ENCODE data around the gene LTA. TPM values are rescaled to one million over a fixed set of nuclear protein-coding genes. Genes with fewer than 3 reads are reported as not detected.

The LTA gene
- total and polyA plus RNA-seq, 2 donors (not counting 3 experiments of a cell fraction or from before 2014, with no cell fraction given) = 0.46 TPM; not detected in 1

- Histone ChIP-seq H2AFZ (ENCODE audit: low read depth, low read length) (no peak overlapping the region), H3K9me1 (replicated peaks; ENCODE audit: control insufficient read depth, extremely low read depth, insufficient read depth, low read length) (no peaks in the 10 kb centered on the region), H3K9ac (replicated peaks; ENCODE audit: extremely low read depth, insufficient read depth, low read length) (peak overlapping the region; percentile 99), H4K20me1 (replicated peaks; ENCODE audit: control insufficient read depth, extremely low read depth, insufficient read depth, low read length) (no peaks in the 10 kb centered on the region), H3K36me3 (ENCODE audit: control insufficient read depth in 2 of 2, extremely low read depth in 1 of 2, insufficient read depth in 2 of 2, low read length in 2 of 2) (peaks cover 23 to 33% of the 10 kb centered on the region in 2 experiments), H3K4me2 (ENCODE audit: insufficient read depth, low read length) (peak overlapping the region; percentile 92), H3K4me1 (ENCODE audit: control insufficient read depth, extremely low read depth, insufficient read depth, low read length) (peaks cover 13% of the 10 kb centered on the region), H3K4me3 (replicated peaks in 1 of 3; ENCODE audit: insufficient read depth in 1 of 3, low read depth in 1 of 3, low read length in 3 of 3) (peak overlapping the region; percentile 65 to 99 (median 95)), H3K79me2 (ENCODE audit: control insufficient read depth, insufficient read depth, low read length) (peaks cover 59% of the 10 kb centered on the region), H3K27ac (ENCODE audit: insufficient read depth, low read depth, low read length) (peak overlapping the region; percentile 84), H3K9me3 (replicated peaks; ENCODE audit: control insufficient read depth, insufficient read depth, low read length) (no peaks in the 10 kb centered on the region), H3K27me3 (ENCODE audit: control insufficient read depth in 2 of 2, insufficient read depth in 2 of 2, low read length in 2 of 2) (no peaks in the 10 kb centered on the region)
- dilution Hi-C loops (cut with MboI; ENCODE audit: extremely low pct_ligation_motif_present, low sequenced_read_pairs) = no loop called here
- DNase-seq (ENCODE audit: low read depth, low spot score) (no peak), FAIRE-seq (peak; percentile 8)
- CTCF ChIA-PET = interaction anchor here (0.6 to 3.9 kb wide), 6 partner anchors 18 to 81 kb away, joined by 3 to 18 read pairs (median 4); partner anchors contain the start of genes ATP6V1G2 and DDX39B
- TF ChIP-seq MAX (IDR thresholded peaks at IDR 0.05; ENCODE audit: insufficient read depth, insufficient read length) = no peak
- TF ChIP-seq EZH2 (IDR thresholded peaks at IDR 0.05; ENCODE audit: borderline replicate concordance, low read depth, low read length, severe bottlenecking) = no peak
- no TSS peak for BruUV-seq (replicated peaks)
- POLR2A ChIA-PET = interaction anchor here (0.8 to 2.2 kb wide), 3 partner anchors 12 to 49 kb away, joined by 3 to 4 read pairs (median 3); no protein-coding TSS in a partner anchor
- intact Hi-C loops (cut with micrococcal nuclease) = loop anchor here (1.0 to 5.0 kb wide), 3 partner anchors 43 to 205 kb away; partner anchors contain the start of gene HSPA1B
These were observed 49.9 kb downstream of the LTA start for GRCh38 chr6:31621991-31622390.

- FAIRE-seq = no peak
- Histone ChIP-seq H3K4me1 (ENCODE audit: control insufficient read depth, extremely low read depth, insufficient read depth, low read length) (peaks cover 13% of the 10 kb centered on the region), H2AFZ (ENCODE audit: low read depth, low read length) (no peak overlapping the region), H3K27me3 (ENCODE audit: control insufficient read depth in 2 of 2, insufficient read depth in 2 of 2, low read length in 2 of 2) (no peaks in the 10 kb centered on the region), H4K20me1 (replicated peaks; ENCODE audit: control insufficient read depth, extremely low read depth, insufficient read depth, low read length) (no peaks in the 10 kb centered on the region), H3K4me3 (replicated peaks in 1 of 3; ENCODE audit: insufficient read depth in 1 of 3, low read depth in 1 of 3, low read length in 3 of 3) (peak overlapping the region in 1 of 3 experiments; percentile 95), H3K36me3 (ENCODE audit: control insufficient read depth in 2 of 2, extremely low read depth in 1 of 2, insufficient read depth in 2 of 2, low read length in 2 of 2) (peaks cover 25 to 38% of the 10 kb centered on the region in 2 experiments), H3K9me1 (replicated peaks; ENCODE audit: control insufficient read depth, extremely low read depth, insufficient read depth, low read length) (no peaks in the 10 kb centered on the region), H3K79me2 (ENCODE audit: control insufficient read depth, insufficient read depth, low read length) (peaks cover 62% of the 10 kb centered on the region), H3K4me2 (ENCODE audit: insufficient read depth, low read length) (peak overlapping the region; percentile 92), H3K9me3 (replicated peaks; ENCODE audit: control insufficient read depth, insufficient read depth, low read length) (no peaks in the 10 kb centered on the region), H3K27ac (ENCODE audit: insufficient read depth, low read depth, low read length) (no peak overlapping the region), H3K9ac (replicated peaks; ENCODE audit: extremely low read depth, insufficient read depth, low read length) (no peak overlapping the region)
- dilution Hi-C loops (cut with MboI; ENCODE audit: extremely low pct_ligation_motif_present, low sequenced_read_pairs) = no loop called here
- no peak for TF ChIP-seq FOS (IDR thresholded peaks at IDR 0.05; ENCODE audit: borderline replicate concordance, insufficient read depth, low read length)
- TF ChIP-seq MAX (IDR thresholded peaks at IDR 0.05; ENCODE audit: insufficient read depth, insufficient read length) = no peak
- TF ChIP-seq GATA2 (IDR thresholded peaks at IDR 0.05; ENCODE audit: insufficient read depth, insufficient read length, low read depth, low read length) = no peak
- TF ChIP-seq POLR2A (IDR thresholded peaks at IDR 0.05; ENCODE audit: low read depth, low read length) = no peak
- no peak for TF ChIP-seq CTCF (IDR thresholded peaks at IDR 0.05; ENCODE audit: extremely low read depth in 1 of 2, insufficient read depth in 1 of 2, low read depth in 1 of 2, low read length in 2 of 2)
- no peak for TF ChIP-seq POLR2AphosphoS5 (IDR thresholded peaks at IDR 0.05; ENCODE audit: insufficient read depth, low read depth, low read length)
- TF ChIP-seq MYC (IDR thresholded peaks at IDR 0.05; ENCODE audit: low read depth, low read length) = no peak
- TF ChIP-seq JUN (IDR thresholded peaks at IDR 0.05; ENCODE audit: borderline replicate concordance, insufficient read depth, insufficient read length, low read depth) = no peak
- TF ChIP-seq EZH2 (IDR thresholded peaks at IDR 0.05; ENCODE audit: borderline replicate concordance, low read depth, low read length, severe bottlenecking) = no peak
- CTCF ChIA-PET = interaction anchor here (0.7 to 3.9 kb wide), 7 partner anchors 17 to 81 kb away, joined by 3 to 18 read pairs (median 4); partner anchors contain the start of gene DDX39B
- intact Hi-C loops (cut with micrococcal nuclease) = loop anchor here (5.0 kb wide), 1 partner anchor 130 kb away; no protein-coding TSS in a partner anchor
- BruUV-seq (replicated peaks) = no TSS peak
- DNase-seq (ENCODE audit: low read depth, low spot score) = no peak
- POLR2A ChIA-PET = interaction anchor here (0.8 to 2.2 kb wide), 3 partner anchors 11 to 49 kb away, joined by 3 to 4 read pairs (median 3); no protein-coding TSS in a partner anchor
These were observed 50.6 kb downstream of the LTA start for GRCh38 chr6:31622684-31623091.
